GM12864 (cell line): ENCODE results near the gene LY9.

Experiments used
- DNase-seq: peaks from one replicate; pipeline ENCODE4 v3.0.0-alpha.2; 2011; ENCODE audit warnings: low read depth
- H3K4me3 ChIP-seq: 2 replicates; pipeline ENCODE4 v1.5.1; 2011; ENCODE audit warnings: mild to moderate bottlenecking, low read depth, low read length, control low read depth
- CTCF ChIP-seq: IDR thresholded peaks from 2 replicates; pipeline ENCODE4 v1.5.1; 2011; ENCODE audit warnings: low read depth, mild to moderate bottlenecking, moderate library complexity, low read length, control low read depth, inconsistent platforms; ENCODE audit errors: missing control alignments

The LY9 gene

GRCh38 chr1:160862203-160863060, 66.5 kb downstream of the LY9 start, which contains the start of gene CD244:
CD244 (minus strand) TSS chr1:160862887; CDS start chr1:160862677, 210 bp downstream.
- no peak within 1 kb of the TSS for H3K4me3 ChIP-seq
- no peak for TF ChIP-seq CTCF
- DNase-seq, result peak; percentile 29

GRCh38 chr1:160863061-160863773, 67.2 kb downstream of the LY9 start:
- no peak for DNase-seq
- no peak overlapping the region for H3K4me3 ChIP-seq
- no peak for TF ChIP-seq CTCF

- TF ChIP-seq CTCF, result no peak
- DNase-seq, result no peak
- H3K4me3 ChIP-seq, result no peak overlapping the region
These were observed 67.8 kb downstream of the LY9 start for GRCh38 chr1:160863774-160864131.

- DNase-seq, result no peak
- no peak for TF ChIP-seq CTCF
- H3K4me3 ChIP-seq, result no peak overlapping the region
These were observed 68.2 kb downstream of the LY9 start for GRCh38 chr1:160864173-160864572.

- no peak for TF ChIP-seq CTCF
- DNase-seq, result no peak
- H3K4me3 ChIP-seq, result no peak overlapping the region
These were observed 69.4 kb downstream of the LY9 start for GRCh38 chr1:160865337-160865736.

GRCh38 chr1:160866001-160866694, 70.2 kb downstream of the LY9 start:
- H3K4me3 ChIP-seq, result no peak overlapping the region
- no peak for TF ChIP-seq CTCF
- no peak for DNase-seq
